Neural cell (in vitro differentiated cells): ENCODE data around the gene ERICH2.

Experiments
- CTCF ChIP-seq: fragments of 450-650 bp; IDR thresholded peaks from 2 replicates; pipeline ENCODE4 v1.5.1; 2014; ENCODE audit warnings: antibody characterized with exemption, mild to moderate bottlenecking, moderate library complexity; ENCODE audit not compliant: poor library complexity, severe bottlenecking
- EZH2 ChIP-seq: fragments of 200-600, 300-800 bp; shearing (Covaris generic), sonication (generic); IDR thresholded peaks from 2 replicates; pipeline ENCODE4 v1.6.1; 2014; ENCODE audit warnings: antibody characterized with exemption, low read length, borderline replicate concordance, mild to moderate bottlenecking; ENCODE audit not compliant: insufficient read depth, poor library complexity, severe bottlenecking
- POLR2AphosphoS5 ChIP-seq: IDR thresholded peaks from 2 replicates; pipeline ENCODE4 v1.6.1; 2012
- REST ChIP-seq: IDR thresholded peaks from 2 replicates; pipeline ENCODE4 v1.6.1; 2012; ENCODE audit warnings: borderline replicate concordance
- SMC3 ChIP-seq: fragments of 450-650 bp; conservative IDR thresholded peaks from 2 replicates; pipeline ENCODE4 v1.6.1; 2014; ENCODE audit warnings: antibody characterized with exemption, mild to moderate bottlenecking, moderate library complexity; ENCODE audit not compliant: poor library complexity

- TF ChIP-seq CTCF (peak; percentile 97), REST (no peak), POLR2AphosphoS5 (peak; percentile 35), EZH2 (no peak), SMC3 (peak; percentile 93)
These were observed 45.7 kb downstream of the ERICH2 start for GRCh38 chr2:170815746-170816503.
